ENCODE measurements around the gene WDR62. TPM values are rescaled to one million over a fixed set of nuclear protein-coding genes. Genes with fewer than 3 reads are reported as not detected.
"Not testable (repeated sequence)": the region's sequence is repeated elsewhere in the genome, so short reads cannot be mapped to it uniquely, and the experiment has no call there.

WDR62 gene
- total RNA-seq, 8 experiments from 2014 or later: 0.49 to 12.6 (median 1.3) TPM

DNA sequence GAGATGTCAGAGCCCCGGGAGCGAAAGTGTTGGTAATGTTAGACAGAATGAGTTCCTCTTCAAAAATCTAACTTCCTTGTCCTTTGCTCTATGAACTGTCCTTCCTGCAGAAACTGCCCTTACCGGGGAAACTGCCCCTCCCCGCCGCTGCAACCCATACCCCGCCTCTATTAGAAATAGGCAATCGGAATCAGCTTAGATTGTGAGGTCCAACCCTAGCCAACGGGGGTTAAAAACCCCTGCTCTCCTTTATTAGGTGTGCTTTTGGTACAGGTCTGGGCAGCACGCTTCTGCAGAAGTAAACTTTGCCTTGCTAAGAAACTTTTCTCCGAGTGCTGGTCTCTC lies 73.7 kb downstream of the WDR62 start:
- H3K4me3 ChIP-seq: peak overlapping the region; percentile 42 to 47 (median 43)
- peak overlapping the region; percentile 62 to 79 for H3K27ac ChIP-seq
- peak in 7 of 8 experiments; percentile 2 to 8 (median 4) for ATAC-seq (replicated peaks in 6 of 8)
- peaks cover 0 to 3% of the 10 kb centered on the region in 2 donors for H3K4me1 ChIP-seq (replicated peaks in 1 of 2)
- WGBS, 10 experiments: 7 to 40% (median 18%) methylated on average over 2 to 8 of the region's 10 CpGs; no CpG with 5 or more reads in 2 of the 10 experiments
- in situ Hi-C loops (cut with MboI; ENCODE audit: low pct_unique_long_range_greater_than_20kb in 2 of 9, low sequenced_read_pairs in 9 of 9, unreplicated experiment in 9 of 9): loop anchor here in 1 of 9 experiments (10.0 kb wide), 1 partner anchor 46 kb away; no protein-coding TSS in a partner anchor

- H3K4me3 ChIP-seq; ATAC-seq (replicated peaks in 6 of 8); in situ Hi-C loops (cut with MboI; ENCODE audit: low pct_unique_long_range_greater_than_20kb in 2 of 9, low sequenced_read_pairs in 9 of 9, unreplicated experiment in 9 of 9); H3K4me1 ChIP-seq (replicated peaks in 1 of 2); H3K27ac ChIP-seq: not testable (repeated sequence)
- 40 to 93% (median 80%) methylated on average over 1 to 5 of the region's 6 CpGs; no CpG with 5 or more reads in 3 of the 10 experiments for WGBS, 10 experiments
Observed at GRCh38 chr19:36131221-36131620, 76.5 kb downstream of the WDR62 start.

DNA sequence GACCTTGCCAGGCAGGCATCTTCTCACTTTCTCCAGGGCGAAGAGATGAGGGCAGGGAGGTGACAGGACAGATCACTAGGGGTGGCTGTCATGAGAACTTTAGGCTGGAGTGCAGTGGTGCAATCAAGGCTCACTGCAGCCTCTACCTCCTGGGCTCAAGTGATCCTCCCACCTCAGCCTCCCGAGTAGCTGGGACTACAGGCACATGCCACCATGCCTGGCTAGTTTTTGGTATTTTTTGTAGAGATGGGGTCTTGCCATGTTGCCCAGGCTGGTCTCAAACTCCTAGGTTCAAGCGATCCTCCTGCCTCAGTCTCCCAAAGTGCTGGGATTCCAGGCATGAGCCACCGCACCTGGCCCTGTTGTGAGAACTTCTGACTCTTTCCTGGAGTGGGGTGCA lies 80.2 kb downstream of the WDR62 start:
- WGBS, 10 experiments: 29 to 100% (median 87%) methylated on average over 1 to 2 of the region's 4 CpGs; no CpG with 5 or more reads in 4 of the 10 experiments
- H3K4me1 ChIP-seq (replicated peaks in 1 of 2); H3K27ac ChIP-seq; ATAC-seq (replicated peaks in 6 of 8); H3K4me3 ChIP-seq; in situ Hi-C loops (cut with MboI; ENCODE audit: low pct_unique_long_range_greater_than_20kb in 2 of 9, low sequenced_read_pairs in 9 of 9, unreplicated experiment in 9 of 9): not testable (repeated sequence)

- Histone ChIP-seq H3K4me3 (no peak overlapping the region), H3K4me1 (replicated peaks in 1 of 2) (peaks cover 5 to 6% of the 10 kb centered on the region in 2 donors), H3K27ac (no peak overlapping the region)
- WGBS, 10 experiments: 55 to 87% (median 71%) methylated on average over 1 to 12 of the region's 12 CpGs; no CpG with 5 or more reads in 2 of the 10 experiments
- in situ Hi-C loops (cut with MboI; ENCODE audit: low pct_unique_long_range_greater_than_20kb in 2 of 9, low sequenced_read_pairs in 9 of 9, unreplicated experiment in 9 of 9): no loop called here
- ATAC-seq (replicated peaks in 6 of 8): peak in 3 of 8 experiments; percentile 1 to 9 (median 1)
Observed at GRCh38 chr19:36136964-36137686, 82.4 kb downstream of the WDR62 start.

- 54 to 86% (median 64%) methylated on average over 2 to 7 of the region's 7 CpGs; no CpG with 5 or more reads in 1 of the 10 experiments for whole genome bisulfite sequencing, 10 experiments
- H3K4me3 ChIP-seq: peak overlapping the region; percentile 69 to 99 (median 86)
- no peak for ATAC-seq (replicated peaks in 6 of 8)
- peak overlapping the region; percentile 70 to 84 for H3K27ac ChIP-seq
- in situ Hi-C loops (cut with MboI; ENCODE audit: low pct_unique_long_range_greater_than_20kb in 2 of 9, low sequenced_read_pairs in 9 of 9, unreplicated experiment in 9 of 9): no loop called here
- peaks cover 5 to 6% of the 10 kb centered on the region in 2 donors for H3K4me1 ChIP-seq (replicated peaks in 1 of 2)
Observed at GRCh38 chr19:36139120-36139472, 84.4 kb downstream of the WDR62 start.

GRCh38 chr19:36139473-36140303 lies 85.0 kb downstream of the WDR62 start, which contains the start of gene CAPNS1:
Gene CAPNS1, plus strand, starts transcription at chr19:36140066. Its CDS starts 946 bp downstream, at chr19:36141012.
- H3K27ac ChIP-seq: peak within 1 kb of the TSS; percentile 81 to 84
- WGBS, 10 experiments: 0 to 12% (median 0%) methylated on average over 1 to 11 of the region's 75 CpGs; no CpG with 5 or more reads in 3 of the 10 experiments
- peak within 1 kb of the TSS; percentile 69 to 99 (median 86) for H3K4me3 ChIP-seq
- peaks cover 5 to 6% of the 10 kb centered on the region in 2 donors for H3K4me1 ChIP-seq (replicated peaks in 1 of 2)
- in situ Hi-C loops (cut with MboI; ENCODE audit: low pct_unique_long_range_greater_than_20kb in 2 of 9, low sequenced_read_pairs in 9 of 9, unreplicated experiment in 9 of 9): no loop called here
- ATAC-seq (replicated peaks in 6 of 8): peak; percentile 63 to 91 (median 88)

DNA sequence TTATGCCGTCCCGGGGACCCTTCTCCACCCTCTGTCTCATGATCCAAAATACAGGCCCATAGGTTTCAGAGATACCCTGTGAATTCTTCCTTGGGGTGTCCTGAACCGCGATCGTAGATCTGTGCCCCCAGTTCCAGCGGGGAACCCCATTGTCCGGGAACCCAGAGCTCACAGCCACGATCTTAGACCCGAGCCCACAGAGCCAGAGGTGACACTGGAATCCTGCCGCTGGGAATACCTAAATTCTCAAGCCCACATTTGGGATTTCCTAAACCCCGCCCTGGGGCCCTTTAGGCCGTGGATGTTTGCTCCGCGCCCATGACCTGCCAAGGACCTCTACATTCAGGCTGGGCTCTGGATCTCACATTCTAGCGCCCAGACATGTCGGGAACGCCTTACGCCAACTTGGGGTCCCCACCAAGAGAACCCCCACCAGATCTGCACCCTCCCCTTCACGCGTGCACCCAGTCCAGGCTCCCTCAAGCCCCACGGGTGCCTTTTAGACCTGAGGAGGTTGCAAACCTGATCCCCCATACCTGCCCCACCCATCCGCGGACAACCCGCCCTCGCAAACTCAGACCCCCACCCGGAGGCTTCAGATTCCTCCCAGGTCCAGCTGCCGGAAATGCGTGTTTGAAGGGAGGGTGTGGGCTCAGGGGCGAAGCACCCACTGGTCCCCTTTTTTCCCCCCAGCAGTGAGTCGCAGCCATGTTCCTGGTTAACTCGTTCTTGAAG lies 85.8 kb downstream of the WDR62 start:
- in situ Hi-C loops (cut with MboI; ENCODE audit: low pct_unique_long_range_greater_than_20kb in 2 of 9, low sequenced_read_pairs in 9 of 9, unreplicated experiment in 9 of 9): no loop called here
- peak overlapping the region; percentile 69 to 99 (median 86) for H3K4me3 ChIP-seq
- peaks cover 5 to 6% of the 10 kb centered on the region in 2 donors for H3K4me1 ChIP-seq (replicated peaks in 1 of 2)
- 0% methylated on average over 1 to 16 of the region's 31 CpGs; no CpG with 5 or more reads in 7 of the 10 experiments for WGBS, 10 experiments
- peak overlapping the region; percentile 81 to 84 for H3K27ac ChIP-seq
- ATAC-seq (replicated peaks in 6 of 8): peak; percentile 3 to 41 (median 11)

- Histone ChIP-seq H3K4me1 (replicated peaks in 1 of 2) (peaks cover 5 to 6% of the 10 kb centered on the region in 2 donors), H3K27ac (peak overlapping the region; percentile 81 to 84), H3K4me3 (peak overlapping the region; percentile 69 to 99 (median 86))
- peak; percentile 9 to 57 (median 34) for ATAC-seq (replicated peaks in 6 of 8)
- 60 to 100% (median 89%) methylated on average over 1 to 4 of the region's 42 CpGs; no CpG with 5 or more reads in 5 of the 10 experiments for WGBS, 10 experiments
- in situ Hi-C loops (cut with MboI; ENCODE audit: low pct_unique_long_range_greater_than_20kb in 2 of 9, low sequenced_read_pairs in 9 of 9, unreplicated experiment in 9 of 9): no loop called here
Observed at GRCh38 chr19:36141039-36141927, 86.6 kb downstream of the WDR62 start.

- in situ Hi-C loops (cut with MboI; ENCODE audit: low pct_unique_long_range_greater_than_20kb in 2 of 9, low sequenced_read_pairs in 9 of 9, unreplicated experiment in 9 of 9): no loop called here
- Histone ChIP-seq H3K27ac (no peak overlapping the region), H3K4me3 (no peak overlapping the region), H3K4me1 (replicated peaks in 1 of 2) (peaks cover 5 to 6% of the 10 kb centered on the region in 2 donors)
- WGBS, 10 experiments: 60% methylated on average over 1 of the region's 14 CpGs; no CpG with 5 or more reads in 9 of the 10 experiments
- ATAC-seq (replicated peaks in 6 of 8): no peak
Observed at GRCh38 chr19:36142046-36142445, 87.3 kb downstream of the WDR62 start.

DNA sequence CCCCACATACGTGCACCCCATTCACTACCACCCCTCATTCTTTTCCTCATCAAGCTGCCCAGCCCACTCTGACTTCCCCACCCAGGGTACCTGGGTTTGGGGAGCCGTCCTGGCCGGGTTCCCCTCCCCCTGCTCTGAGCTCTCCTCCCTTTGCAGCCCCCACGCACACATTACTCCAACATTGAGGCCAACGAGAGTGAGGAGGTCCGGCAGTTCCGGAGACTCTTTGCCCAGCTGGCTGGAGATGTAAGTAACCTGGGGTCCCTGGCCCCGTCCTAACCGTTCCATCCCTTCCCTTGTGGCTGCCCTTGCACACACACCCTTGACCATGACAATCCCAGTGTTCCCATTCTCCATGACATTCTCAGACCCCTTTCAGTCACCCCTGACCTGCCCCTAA lies 87.8 kb downstream of the WDR62 start:
- in situ Hi-C loops (cut with MboI; ENCODE audit: low pct_unique_long_range_greater_than_20kb in 2 of 9, low sequenced_read_pairs in 9 of 9, unreplicated experiment in 9 of 9): no loop called here
- 0 to 100% (median 100%) methylated on average over 1 to 3 of the region's 9 CpGs; no CpG with 5 or more reads in 5 of the 10 experiments for WGBS, 10 experiments

DNA sequence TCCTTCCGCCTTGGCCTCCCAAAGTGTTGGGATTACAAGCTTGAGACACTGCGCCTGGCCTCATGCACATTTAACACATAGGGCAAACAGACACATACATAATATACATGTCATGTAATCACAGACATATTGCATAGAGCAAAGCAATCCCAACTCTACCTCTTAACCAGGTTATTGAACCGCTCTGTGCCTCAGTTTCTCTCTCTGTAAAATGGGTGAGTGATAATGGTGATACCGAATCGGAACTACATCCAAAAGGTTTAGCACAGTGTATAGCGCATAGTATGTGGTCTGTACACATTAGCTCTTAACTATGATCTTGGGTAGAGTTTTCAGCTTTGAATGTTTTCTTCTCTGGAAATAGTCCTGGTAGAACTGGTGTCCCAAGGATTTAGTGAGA lies 89.9 kb downstream of the WDR62 start:
- Histone ChIP-seq H3K4me1 (replicated peaks in 1 of 2) (peaks cover 5 to 6% of the 10 kb centered on the region in 2 donors), H3K27ac (no peak overlapping the region), H3K4me3 (no peak overlapping the region)
- in situ Hi-C loops (cut with MboI; ENCODE audit: low pct_unique_long_range_greater_than_20kb in 2 of 9, low sequenced_read_pairs in 9 of 9, unreplicated experiment in 9 of 9): no loop called here
- WGBS, 10 experiments: 85 to 100% (median 95%) methylated on average over 3 to 6 of the region's 6 CpGs; no CpG with 5 or more reads in 4 of the 10 experiments
- no peak for ATAC-seq (replicated peaks in 6 of 8)

More for the DNA sequence above, 87.8 kb downstream of the WDR62 start:
- no peak overlapping the region for H3K4me3 ChIP-seq
- H3K4me1 ChIP-seq (replicated peaks in 1 of 2): peaks cover 5 to 6% of the 10 kb centered on the region in 2 donors
- ATAC-seq (replicated peaks in 6 of 8): no peak
- no peak overlapping the region for H3K27ac ChIP-seq

Data from motor neuron (in vitro differentiated cells).